Activated CD4-positive, alpha-beta T cell treated with anti-CD3 and anti-CD28 coated beads for 4 hours (primary cell): ENCODE measurements around the gene CNOT1.
"Not testable (repeated sequence)": the region's sequence is repeated elsewhere in the genome, so short reads cannot be mapped to it uniquely, and the experiment has no call there.

Experiments used
- DNase-seq, 2 donors: peaks; one replicate each; pipeline ENCODE4 v3.0.0-alpha.2; 2020

CNOT1 gene

DNA sequence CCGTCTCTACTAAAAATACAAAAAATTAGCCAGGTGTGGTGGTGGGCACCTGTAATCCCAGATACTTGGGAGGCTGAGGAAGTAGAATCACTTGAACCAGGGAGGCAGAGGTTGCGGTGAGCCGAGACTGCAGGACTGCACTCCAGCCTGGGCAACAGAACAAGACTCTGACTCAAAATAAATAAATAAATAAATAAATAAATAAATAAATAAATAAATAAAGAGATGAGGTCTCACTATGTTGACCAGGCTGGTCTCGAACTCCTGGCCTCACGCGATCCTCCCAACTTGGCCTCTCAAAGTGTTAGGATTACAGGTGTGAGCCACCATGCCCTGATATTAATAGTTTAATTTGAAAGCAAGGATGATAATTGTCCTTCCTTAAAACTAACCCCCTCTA is 7.4 kb upstream of the CNOT1 start:
- DNase-seq: not testable (repeated sequence)

DNA sequence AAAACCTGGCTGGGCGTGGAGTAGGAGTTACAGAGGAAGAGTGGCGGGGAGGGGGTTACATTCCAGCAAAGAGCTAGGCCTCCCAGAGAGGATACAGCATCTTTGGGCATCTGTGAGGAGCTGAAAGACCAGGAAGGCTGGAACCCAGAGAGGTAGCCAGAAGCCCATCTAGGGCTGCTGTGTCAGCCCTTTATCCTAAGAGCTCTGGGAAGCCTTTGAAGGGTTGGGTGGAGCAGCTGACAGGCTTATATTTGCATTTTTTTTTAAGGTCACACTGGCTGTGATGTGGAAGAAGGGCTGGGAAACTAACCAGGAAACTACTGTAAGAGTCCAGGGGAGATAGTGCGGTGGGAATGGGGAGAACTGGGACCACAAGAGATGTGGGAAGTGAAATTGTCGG is 6.8 kb upstream of the CNOT1 start:
- DNase-seq: no peak

DNA sequence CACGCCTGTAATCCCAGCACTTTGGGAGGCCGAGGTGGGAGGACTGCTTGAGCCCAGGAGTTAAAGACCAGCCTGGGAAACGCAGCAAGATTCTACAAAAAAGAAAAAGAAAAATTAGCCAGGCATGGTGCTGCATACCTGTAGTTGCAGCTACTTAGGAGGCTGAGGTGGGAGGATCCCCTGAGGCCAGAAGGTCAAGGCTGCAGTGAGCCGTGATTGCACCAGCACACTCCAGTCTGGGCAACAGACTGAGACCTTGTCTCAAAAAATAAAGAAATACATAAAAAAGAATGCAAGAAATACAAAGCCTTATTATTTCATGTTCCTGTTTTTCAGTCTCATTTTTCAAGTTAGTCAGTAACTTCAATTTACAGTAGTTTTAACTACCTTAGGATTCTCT is 5.9 kb upstream of the CNOT1 start:
- DNase-seq: no peak

DNA sequence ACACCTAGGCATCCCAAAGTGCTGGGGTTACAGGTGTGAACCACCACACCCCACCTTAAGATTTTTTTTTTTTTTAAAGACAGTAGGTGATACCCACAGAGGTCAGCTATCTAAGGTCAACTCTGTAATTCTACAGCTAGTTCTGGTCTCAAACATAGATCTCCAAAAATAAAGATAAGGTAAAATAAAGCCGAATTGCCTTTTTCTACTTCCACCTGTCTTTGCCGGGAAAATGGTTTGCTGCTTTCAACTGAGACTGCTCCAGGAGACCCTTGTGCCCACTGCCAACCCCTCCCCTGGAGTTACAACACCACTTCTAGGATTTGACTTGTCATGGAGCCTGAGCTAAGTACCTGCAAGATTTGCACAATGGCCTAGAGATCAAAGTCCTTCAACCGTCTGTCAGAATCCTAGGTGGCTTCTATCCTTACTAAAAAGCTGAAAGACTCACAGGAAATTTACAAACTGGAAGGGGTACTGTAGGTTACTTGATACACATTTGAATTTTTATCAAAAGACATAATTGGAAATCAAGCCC is 4.7 kb upstream of the CNOT1 start:
- no peak for DNase-seq

DNA sequence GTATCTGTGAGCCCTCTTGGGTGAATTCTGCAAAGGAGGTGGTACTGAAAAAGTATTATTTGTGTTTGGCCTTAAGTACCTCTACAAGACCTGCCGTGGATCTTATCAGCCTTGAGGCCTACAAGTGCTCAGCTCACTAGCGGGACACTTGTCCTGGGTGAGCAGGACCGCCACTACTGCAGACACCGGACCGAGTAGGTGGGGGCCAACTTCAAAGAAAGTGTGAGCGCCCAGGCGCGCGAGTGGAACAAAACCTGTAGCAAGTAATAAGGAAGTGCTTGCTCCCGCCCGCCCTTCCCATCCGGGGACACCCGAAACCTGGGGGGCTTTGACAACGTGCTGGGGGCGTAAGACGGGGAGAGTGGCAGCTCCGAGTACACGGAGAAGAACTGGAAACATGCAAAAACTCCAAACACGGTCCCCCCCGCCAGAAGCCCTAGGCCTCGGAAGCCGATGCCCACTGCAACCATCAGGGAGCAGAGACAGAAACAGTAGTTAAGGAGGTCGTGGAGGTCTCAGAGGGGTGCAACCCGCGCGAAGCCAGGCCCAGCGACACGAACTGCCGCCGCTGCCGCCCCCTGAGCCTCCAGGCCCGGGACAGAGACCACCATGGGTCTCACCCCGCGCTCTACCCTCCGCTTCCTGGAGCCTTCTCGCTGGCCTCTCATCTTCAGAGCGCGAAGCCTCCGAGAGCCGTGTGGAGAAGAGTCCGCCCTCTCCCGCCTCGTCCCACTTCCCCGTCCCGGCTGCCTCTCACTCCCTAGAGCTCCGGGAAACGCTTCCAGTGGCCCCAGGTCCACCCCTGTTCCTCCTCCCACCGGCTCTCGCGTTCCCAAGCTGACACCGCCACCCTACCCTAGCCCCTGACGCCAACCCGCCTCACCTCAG is 537 bp downstream of the CNOT1 start:
- DNase-seq: peak; percentile 39 to 51

DNA sequence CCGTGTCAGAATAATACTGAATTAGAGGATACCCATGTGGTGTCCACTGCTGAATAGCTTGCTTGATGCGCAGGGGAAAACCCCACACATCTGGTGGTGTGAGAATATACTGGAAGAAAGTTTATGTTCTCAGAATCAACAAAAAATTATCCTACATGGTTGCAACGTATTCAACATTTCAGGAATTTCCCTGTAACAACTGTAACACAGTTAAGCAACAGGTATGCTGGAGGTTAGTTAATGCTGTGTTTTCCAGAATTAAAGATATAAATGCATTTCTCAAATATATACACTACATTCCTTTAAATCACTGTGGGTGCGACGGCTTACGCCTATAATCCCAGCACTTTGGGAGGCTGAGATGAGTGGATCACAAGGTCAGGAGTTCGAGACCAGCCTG is 5.4 kb downstream of the CNOT1 start:
- DNase-seq: no peak

DNA sequence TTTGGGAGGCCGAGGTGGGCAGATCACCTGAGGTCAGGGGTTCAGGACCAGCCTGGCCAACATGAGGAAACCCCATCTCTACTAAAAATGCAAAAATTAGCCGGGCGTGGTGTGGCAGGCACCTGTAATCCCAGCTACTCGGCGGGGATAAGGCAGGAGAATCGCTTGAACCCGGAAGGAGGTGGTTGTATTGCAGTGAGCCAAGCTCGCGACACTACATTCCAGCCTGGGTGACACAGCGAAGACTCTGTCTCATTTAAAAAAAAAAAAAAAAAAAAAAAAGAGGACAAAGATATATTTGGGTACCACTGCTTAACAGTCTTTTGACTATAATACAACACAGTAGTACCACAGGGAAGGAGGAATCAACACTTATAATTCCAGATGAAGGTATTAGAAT is 9.2 kb downstream of the CNOT1 start:
- no peak for DNase-seq

DNA sequence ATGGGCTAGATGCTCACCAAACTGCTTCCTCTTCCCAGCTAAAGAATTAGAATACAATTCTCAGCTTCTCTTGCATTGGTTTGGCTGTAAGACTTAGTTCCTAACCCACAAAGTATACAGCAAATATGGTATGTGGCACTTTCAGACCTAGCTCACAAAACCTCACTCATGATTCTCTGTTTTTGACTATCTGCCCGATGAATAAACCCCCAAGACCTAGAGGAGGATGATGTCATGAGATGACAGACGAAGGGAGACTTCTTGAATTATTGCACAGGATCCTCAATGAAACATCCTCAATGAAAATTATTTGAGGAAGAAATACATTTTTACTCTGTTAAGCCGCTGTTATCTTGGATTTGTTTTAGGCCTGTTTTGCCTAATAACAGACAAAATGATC is 14.3 kb downstream of the CNOT1 start:
- no peak for DNase-seq

DNA sequence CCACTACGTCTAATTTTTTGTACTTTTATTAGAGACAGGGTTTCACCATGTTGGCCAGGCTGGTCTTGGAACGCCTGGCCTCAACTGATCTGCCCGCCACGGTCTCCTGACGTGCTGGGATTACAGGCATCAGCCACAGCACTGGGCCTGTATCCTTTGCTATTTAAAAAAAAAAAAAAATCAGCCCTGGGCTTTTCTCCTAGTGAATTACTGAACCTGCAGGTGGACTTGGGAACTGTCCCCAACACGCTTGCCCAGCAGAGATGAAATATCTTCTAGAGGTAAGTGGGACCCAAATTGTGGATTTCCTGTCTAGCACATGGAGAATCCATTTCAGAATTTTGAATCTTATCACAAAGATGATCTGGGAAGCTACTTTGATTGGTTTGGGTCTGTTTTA is 14.8 kb downstream of the CNOT1 start:
- no peak for DNase-seq

DNA sequence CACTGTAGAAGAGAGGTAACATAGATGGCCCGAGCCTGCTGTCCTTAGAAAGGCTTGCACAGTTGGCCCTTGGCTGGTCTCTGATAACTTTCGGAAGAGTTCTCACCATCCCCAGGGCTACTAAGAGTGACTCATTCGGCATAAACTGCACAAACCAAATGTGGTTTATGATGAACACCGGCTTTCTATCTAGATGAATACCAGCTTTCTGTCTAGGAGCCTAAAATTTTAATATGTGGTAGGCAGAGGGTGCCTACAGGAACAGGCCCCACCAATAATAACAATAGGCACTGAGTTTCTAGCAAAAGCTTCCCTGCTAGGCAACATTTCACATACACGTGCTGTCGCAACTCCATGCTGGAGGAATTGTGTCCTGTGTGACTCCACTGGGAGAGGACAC is 15.4 kb downstream of the CNOT1 start:
- no peak for DNase-seq

DNA sequence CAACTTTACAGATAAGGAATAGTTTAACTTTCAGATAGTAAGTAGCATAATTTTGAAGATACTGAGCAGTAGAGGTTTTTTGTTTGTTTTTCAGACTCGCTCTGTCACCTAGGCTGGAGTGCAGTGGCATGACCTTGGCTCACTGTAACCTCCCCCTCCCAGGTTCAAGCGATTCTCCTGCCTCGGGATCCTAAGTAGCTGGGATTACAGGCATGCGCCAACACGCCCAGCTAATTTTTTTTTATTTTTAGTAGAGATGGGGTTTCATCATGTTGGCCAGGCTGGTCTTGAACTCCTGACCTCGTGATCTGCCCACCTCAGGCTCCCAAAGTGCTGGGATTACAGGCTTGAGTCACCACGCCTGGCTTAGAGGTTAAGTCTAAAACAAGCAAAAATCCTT is 16.7 kb downstream of the CNOT1 start:
- DNase-seq: not testable (repeated sequence)

DNA sequence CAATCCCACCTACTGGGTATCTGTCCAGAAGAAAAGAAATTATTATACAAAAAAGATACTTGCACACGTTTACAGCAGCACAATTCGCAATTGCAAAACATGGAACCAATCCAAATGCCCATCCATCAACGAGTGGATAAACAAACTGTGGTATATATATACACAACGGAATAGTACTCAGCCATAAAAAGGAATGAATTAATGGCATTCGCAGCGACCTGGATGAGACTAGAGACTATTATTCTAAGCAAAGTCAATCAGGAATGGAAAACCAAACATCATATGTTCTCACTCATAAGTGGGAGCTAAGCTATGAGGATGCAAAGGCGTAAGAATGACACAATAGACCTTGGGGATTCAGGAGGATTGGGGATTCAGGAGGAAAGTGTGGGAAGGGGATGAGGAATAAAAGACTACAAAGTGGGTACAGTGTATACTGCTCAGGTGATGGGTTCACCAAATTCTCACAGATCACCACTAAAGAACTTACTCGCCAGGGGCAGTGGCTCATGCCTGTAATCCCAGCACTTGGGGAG is 21.0 kb downstream of the CNOT1 start:
- DNase-seq: no peak

DNA sequence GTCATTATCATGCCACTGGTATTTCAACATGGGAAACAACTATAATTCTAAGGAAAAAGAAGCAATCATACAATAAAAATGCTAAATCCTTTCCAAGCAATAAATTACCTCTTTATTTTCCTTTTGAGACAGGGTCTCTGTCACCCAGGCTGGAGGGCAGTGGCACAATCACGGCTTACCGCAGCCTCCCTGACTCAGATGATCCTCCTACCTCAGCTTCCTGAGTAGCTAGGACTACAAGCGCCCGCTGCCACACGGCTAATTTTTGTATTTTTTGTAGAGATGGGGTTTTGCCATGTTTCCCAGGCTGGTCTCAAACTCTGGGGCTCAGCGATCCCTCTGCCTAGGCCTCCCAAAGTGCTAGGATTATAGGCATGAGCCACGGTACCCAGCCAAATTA is 24.1 kb downstream of the CNOT1 start:
- DNase-seq: no peak

DNA sequence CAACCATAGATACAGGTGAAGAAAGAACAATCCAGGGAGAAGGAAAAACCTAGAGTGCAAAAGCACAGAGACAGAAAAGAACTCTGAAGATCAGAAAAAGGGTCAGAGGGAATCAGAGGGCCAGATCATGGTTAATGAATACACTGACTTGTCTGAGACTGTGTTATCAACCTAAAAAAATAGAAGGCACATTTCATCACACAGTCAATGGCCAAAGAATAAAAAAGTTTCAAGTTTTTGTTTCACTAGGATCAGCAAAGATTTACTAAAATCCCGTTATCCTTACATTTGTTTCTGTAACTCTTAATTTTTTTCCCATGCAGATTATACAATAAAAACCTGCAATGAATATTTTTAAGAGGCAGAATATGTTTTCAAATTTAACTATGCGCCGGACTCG is 38.5 kb downstream of the CNOT1 start:
- no peak for DNase-seq

DNA sequence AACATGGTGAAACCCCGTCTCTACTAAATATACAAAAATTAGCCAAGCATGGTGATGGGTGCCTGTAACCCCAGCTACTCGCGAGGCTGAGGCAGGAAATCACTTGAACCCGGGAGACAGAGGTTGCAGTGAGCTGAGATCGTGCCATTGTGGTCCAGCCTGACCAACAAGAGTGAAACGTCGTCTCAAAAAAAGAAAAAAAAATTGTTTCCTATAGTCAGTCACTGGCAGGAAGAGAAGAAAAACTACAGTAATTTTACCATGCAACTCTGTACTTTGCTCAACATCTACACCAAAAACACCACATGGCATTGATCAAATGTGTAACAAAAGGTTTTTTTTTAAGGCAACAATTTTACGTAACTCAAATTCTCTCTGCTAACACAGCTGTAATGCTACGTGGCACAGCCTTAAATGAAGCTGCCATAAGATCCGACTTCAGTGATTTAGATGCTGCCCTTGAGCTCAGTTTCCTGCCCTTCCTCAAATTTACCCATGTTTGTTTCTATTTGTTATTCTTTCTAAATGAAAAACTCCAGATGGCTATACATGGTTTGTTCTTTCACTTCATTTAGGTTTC is 40.2 kb downstream of the CNOT1 start:
- DNase-seq: no peak

DNA sequence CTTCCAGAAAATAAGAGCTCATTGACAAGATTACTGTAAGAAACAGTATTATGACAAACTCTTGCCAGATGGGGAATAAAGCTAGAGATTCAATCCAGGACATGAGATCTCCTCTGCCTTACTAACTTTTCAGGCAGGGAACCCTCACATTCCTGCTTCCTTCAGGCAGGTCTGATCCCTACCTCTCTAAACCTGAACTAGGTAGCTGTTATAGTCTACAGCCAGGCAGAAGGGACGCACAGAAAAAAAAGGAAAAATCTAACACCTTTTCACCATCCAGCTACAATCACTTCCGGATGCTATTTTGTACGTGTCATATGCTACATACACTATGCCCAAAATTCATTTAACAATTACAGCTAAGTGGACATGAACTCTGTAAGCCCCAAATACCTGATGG is 41.2 kb downstream of the CNOT1 start:
- no peak for DNase-seq

DNA sequence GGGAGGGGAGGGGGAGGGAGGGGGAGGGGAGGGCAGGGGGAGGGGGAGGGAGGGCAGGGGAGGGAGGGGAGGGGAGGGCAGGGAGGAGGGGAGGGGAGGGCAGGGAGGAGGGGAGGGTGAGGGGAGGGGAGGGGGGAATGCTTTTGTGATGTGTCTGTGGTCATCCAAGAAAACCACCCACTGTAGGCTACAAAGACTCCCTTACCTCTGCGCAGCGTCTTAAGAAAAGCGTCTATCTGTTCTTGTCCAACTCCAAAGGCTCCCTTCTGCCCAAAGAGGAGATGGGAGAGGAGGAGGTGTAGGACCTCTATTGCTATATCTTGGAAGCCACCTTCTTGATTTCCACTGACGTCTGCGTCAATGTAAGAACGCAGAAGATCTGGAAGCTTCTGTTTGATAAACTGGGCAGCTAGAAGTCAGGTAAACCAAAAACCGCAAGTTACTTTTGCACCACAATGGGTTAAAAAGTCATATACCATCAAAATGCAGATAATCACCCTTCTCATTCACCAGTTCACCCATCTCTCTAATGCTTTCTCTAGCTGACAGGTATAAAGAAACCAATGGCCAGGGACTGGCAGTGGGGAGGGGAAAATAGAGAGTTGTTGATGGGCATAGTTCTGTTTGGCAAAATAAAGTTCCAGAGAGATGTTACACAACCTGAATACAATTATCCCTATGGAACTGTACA is 43.1 kb downstream of the CNOT1 start:
- DNase-seq: no peak

DNA sequence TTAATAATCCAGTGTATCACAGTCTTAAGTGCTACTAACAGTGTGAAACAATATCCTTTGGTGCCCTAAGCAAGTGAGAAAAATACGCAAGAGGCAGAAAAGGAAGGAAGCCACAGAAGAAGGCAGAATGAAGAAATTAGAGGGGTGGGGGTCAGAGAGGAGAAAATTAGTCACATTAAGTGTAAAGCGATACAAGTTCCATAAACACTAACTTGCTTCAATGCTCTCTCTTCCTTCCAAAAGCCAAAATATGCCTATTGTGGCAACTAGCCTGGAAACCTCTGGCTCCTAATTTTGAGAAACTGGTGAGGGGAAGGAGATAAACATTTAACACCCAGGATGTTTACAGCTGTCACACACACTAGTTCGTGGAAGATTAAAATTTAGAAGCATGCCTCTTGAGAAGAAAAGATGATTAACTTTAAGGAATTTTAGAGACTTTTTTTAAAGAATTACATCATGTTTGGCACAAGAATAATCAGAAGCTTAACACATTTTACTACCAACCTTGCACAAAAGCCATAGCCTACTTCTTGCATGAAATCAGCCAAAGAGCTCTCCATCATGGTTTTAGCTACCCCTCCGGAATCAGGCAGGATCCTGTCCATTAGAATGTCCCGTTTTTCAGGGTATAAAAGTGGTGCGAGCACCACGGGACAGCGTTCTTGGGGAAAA is 44.7 kb downstream of the CNOT1 start:
- DNase-seq: no peak

DNA sequence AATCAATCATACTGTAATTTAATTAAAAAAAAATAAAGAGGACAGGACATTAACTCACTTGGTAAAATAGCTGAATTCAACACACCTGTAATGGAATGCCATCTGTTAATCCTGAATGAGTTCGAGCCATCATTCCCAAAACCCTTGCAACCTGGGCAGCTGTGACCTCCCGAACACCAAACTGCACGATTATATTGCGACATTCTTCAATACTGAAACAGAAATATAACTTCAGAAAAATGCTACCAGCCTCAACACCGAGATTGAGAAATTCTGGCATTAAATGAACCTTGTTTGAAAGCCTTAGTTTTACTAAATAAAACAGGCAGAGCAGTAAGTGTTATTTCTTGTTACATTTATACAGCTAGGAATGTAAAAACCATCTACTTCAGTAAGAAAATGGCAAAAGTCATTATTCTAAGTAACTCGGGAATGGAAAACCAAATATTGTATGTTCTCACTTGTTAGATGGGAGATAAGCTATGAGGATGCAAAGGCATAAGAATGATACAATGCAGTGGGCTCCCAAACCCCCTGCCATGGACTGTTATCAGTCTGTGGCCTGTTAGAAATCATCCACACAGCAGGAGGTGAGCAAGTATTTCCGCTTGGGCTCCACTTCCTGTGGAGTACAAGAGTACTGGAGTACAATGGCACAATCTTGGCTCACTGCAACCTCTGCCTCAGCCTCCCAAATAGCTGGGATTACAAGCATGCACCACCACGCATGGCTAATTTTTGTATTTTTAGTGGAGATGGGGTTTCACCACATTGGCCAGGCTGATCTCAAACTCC is 46.5 kb downstream of the CNOT1 start:
- no peak for DNase-seq

DNA sequence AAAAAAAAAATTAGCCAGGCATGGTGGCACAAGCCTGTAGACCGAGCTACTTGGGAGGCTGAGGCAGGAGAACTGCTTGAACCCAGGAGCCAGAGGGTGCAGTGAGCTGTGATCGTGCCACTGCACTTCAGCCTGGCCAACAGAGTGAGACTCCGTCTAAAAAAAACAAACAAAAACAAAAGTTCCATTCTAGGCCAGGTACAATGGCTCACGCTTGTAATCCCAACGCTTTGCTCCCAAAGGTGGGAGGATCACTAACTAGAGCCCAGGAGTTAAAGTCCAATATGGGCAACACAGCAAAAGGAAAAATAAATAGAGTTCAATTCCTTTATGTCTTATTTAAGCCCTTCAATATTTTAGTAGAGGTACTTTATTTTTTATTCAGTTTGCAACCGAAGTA is 47.5 kb downstream of the CNOT1 start:
- DNase-seq: no peak

DNA sequence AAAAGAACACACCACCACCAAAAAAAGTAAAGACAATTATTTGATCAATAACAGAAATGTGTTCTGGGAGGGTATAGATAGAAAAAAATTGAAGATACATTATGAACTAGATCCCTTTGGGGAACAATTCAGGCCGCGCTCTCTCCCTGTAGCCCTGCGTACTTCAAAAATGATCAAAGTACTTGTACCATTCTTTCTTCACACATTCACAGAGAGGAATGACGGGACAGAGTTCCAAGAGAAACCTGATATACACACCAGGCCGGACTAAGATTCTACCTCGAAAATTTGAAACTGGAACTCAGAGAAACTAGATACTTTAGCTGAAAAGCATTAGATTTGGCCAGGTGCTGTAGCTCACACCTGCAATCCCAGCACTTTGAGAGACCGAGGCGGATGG is 50.0 kb downstream of the CNOT1 start:
- DNase-seq: no peak

DNA sequence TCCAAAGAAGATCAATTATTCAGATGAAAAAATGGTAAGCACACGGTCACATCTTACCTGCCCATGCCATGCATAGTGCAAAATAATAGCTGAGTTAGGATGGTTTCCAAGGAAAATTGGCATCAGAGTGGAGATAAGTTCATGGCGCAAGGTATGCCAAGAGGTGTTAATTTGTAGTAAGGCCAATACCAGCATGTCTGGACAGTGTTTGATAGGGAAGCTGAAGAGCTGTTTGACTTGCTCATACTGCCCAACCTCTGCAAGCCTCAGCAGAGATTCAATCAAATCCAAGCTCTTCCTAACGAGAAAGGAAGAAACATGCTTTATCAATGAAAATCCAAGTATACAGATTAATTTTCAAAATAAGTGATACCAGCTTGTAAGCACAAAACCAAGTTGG is 51.0 kb downstream of the CNOT1 start:
- no peak for DNase-seq
